Activated CD4-positive, alpha-beta T cell treated with anti-CD3 and anti-CD28 coated beads, Interleukin-2, amount 50 U/mL, for 16 hours (primary cell): Measurements from ENCODE around the gene NAV1.
"Not testable (repeated sequence)": the region's sequence is repeated elsewhere in the genome, so short reads cannot be mapped to it uniquely, and the experiment has no call there.

Source experiments
- DNase-seq: peaks from one replicate; pipeline ENCODE4 v3.0.0-alpha.2; 2020

NAV1 gene

GRCh38 chr1:201566933-201567801 lies 28.2 kb downstream of the NAV1 start:
- DNase-seq: no peak

DNA sequence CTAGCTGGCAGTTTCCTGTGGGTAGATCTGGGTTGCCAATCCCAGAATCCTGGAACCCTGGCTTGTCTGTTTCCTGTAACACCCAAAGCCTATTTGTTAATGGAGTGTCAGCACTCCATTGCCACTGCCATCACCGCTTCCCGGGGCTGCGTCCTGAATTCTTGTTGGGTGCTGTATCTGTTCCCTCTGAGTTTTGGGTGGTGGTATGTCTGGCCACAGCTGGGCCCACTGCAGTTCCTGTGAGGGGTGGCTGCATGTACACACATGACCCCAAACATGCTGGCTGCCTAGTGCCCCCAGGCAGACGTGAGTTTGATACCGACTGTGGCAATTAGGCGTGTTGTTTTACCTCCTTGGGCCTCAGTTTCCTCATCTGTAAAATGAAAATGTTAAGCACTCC lies 29.3 kb downstream of the NAV1 start:
- no peak for DNase-seq

GRCh38 chr1:201568859-201569294 lies 29.9 kb downstream of the NAV1 start:
- no peak for DNase-seq

DNA sequence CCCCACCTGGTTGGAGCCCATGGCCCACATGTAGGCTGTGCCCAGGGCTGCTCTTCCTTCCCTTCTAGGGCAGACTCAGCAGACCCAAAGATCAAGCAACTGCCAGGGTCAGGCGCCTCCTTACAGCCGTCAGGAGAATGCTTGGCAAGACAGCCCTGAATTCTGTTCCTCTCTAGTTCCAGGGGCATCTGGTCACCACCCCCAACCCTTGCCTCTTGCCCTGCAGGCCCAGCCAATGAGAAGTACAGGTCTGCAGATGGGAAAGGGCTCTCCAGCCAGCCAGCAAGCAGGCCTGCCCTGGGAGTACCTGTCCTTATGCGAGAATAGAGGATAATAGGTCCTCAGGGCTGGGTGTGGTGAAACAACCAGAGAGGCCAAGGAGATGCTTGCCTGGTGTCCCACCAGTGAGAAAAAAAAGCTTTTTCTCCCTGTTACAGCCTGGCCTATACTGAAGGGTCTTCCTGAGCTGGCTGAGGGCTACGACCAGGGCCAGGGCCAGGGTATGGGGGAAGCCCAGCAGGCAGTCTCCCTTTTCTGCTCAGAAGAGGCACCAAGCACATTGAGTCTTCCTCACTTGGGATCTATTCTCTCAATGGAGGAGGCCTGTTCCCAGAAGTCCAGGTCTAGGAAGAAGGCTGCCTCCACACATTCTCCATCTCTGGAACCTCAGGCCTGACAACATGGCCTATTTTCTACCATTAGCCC lies 31.4 kb downstream of the NAV1 start:
- DNase-seq: no peak

- no peak for DNase-seq
Measured at GRCh38 chr1:201570886-201571624, 32.1 kb downstream of the NAV1 start.

GRCh38 chr1:201573030-201573429 lies 34.1 kb downstream of the NAV1 start:
- no peak for DNase-seq

GRCh38 chr1:201573923-201574322 lies 35.0 kb downstream of the NAV1 start:
- DNase-seq: no peak

DNA sequence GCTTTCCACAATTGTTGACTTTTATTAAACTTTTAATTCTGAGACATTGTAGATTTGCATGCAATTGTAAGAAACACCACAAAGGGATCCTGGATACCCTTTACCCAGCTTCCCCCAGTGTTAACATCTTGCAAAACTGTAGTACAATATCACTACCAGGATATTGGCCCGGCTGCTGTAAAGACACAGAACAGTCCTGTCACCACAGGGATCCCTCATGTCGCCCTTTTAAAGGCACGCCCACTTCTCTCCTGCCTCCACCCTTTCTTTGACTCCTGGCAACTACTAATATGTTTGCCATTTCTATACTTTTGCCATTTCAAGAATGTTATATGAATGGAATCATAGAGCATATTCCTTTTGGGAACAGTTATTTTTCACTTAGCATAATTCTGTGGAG lies 37.0 kb downstream of the NAV1 start:
- no peak for DNase-seq

DNA sequence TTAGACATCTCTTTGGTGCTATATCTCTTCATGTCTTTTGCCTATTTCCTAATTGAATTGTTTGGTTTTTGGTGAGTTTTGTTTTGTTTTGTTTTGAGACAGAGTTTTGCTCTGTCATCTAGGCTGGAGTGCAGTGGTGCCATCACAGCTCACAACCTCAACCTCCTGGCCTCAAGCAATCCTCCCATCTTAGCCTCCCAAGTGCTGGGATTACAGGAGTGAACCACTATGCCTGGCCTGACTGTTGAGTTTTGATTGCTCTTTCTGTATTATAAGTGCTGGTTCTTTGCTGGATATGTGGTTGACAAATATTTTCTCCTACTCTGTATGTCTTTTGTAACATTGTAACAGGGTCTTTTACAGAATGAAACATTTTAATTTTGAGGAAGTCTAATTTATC lies 38.0 kb downstream of the NAV1 start:
- DNase-seq: no peak

DNA sequence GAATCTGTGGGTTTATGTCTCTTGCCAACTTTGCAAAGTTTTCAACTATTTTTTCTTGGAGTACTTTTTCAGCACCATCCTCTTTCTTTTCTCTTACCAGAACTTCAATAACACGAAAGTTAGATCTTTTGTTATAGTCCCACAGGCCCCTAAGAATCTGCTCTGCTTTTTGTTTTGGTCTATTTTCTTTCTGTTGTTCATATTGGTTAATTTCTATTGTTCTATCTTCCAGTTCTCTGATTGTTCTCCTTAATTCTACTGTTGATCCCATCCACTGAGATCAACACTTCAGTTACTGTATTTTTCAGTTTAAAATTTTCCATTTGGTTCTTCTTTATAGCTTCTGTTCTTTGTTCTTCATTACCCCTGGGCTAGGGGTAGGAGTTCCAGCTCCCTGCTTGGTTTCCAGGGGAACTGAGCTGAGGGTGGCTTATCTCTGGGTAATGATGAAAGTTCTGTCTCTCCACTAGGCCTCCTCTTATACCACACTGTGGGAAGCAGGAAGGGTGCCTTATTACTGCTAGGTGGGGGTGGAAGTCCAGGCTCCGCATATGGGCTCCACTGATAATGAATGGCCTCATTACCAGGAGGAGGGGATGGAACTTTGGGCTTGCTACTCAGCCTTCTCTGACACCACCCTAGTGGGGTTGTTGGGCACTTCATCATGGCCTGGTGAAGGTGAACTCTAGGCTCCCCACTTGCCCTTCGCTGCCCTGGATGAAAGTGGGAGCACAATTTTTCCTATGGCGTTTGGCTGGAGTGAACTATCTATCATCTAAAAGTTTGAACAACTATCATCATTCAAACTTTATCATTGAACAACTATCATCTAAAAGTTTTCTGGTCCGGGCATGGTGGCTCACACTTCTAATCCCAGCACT lies 39.3 kb downstream of the NAV1 start:
- no peak for DNase-seq

DNA sequence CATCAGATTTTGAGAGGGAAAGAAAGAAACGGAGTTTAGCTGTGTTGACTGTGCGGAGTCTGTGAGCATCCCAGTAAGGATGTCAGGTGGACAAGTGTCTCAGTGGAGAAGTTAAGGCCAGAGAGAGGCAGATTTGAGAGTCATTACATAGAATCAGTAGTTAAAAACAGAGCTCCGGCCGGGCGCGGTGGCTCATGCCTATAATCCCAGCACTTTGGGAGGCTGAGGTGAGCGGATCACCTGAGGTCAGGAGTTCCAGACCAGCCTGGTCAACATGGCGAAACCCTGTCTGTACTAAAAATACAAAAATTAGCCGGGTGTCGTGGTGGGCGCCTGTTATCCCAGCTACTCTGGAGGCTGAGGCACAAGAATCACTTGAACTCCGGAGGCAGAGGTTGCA lies 42.4 kb downstream of the NAV1 start:
- DNase-seq: not testable (repeated sequence)

DNA sequence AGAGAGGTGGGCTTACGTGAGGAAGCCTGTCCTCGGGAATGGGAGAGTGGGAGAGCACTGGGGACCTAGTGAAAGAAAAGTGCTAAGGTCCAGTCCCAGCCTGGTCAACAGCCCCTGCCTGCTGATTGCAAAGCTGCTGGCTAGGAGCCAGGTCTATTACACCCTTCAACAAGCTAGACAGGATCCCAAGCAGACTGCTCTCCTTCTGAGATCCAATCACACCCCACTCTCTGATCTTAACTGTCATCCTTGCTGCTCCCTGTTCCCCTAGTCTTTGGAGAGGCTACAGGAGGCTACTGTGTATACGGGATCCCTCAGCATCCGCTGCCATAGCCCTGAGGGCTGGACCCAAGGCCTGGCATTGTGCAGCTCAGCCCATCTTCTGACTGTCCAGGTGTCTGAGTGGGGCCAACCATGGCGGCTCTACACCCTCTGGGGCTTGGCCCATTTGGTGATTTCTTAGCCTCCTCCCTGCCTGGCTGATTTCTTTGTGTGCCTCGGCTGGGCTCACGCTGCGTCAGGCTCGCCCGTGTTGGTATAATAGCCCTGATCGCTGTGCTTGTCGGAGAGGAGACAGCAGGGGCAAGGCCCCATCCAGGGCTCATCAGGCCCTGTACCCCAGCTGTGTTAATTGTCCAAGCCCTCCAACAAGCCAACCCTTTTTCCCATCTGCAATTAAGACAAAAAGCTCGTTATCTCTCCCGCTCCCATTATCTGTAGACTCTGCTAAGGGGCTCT lies 43.9 kb downstream of the NAV1 start:
- no peak for DNase-seq

DNA sequence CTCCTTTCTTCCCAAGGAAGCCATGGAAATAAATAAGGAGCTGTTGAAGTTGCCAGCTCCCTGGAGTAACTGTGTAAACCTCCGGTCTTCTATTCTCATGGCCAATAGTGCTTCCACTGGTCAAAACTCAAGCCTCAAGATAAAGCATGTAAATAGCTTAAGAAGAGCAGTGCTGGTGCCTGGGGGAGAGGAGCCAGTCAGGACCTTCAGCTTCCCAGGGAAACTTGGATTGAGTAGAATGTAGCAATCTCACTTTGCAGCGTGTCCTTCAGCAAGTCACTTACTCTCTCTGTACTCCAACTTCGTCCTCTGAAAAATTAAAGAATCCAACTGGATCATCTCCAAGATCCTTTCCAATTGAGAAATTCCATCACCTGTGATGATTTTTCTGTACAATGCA lies 44.7 kb downstream of the NAV1 start:
- no peak for DNase-seq

- DNase-seq: no peak
Measured at GRCh38 chr1:201584471-201585092, 45.7 kb downstream of the NAV1 start.

GRCh38 chr1:201585093-201585483 lies 46.2 kb downstream of the NAV1 start:
- DNase-seq: no peak

DNA sequence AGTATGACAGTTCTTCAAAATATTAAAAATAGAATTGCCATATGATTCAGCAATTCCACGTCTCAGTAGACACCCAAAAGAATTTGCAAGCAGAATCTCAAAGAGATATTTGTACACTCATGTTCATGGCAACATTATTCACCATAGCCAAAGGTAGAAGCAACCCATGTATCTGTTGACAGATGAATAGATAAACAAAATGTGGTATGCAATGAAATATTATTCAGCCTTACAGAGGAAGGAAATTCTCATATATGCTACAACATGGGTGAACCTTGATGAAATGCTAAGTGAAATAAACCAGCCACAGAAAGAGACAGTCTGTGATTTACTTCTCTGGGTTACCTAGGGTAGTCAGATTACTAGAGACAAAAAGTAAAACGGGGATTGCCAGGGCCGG lies 47.0 kb downstream of the NAV1 start:
- DNase-seq: no peak

DNA sequence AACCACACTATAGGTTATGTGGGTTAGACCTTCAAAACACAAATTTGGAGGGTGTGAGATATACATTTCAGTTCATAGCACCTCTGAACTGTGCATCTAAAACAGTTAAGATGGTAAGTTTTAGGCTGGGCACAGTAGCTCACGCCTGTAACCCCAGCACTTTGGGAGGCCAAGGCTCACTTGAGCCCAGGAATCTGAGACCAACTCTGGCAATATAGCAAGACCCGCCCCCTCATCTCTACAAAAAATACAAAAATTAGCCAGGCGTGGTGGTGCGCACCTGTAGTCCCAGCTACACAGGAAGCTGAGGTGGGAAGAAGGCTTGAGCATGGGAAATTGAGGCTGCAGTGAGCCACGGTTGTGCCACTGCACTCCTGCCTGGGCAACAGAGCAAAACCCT lies 47.9 kb downstream of the NAV1 start:
- no peak for DNase-seq

DNA sequence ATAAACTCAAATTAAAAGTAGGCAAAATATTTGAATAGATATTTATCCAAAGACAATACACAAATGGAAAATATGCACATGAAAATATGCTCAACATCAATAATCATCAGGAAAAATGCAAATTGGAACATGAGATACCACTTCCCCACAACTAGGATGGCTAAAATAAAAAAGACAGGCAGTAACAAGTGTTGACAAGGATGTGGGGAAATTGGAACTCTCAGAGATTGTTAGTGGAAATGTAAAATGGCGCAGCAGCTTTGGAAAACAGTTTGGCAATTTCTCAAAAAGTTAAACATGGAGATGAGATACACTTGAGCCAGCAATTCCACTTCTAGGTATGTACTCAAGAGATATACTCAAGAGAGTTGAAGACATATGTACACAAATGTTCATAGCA lies 48.8 kb downstream of the NAV1 start:
- DNase-seq: no peak
